GM12878 (cell line): ENCODE measurements around the gene RANBP3. TPM values are rescaled to one million over a fixed set of nuclear protein-coding genes. Genes with fewer than 3 reads are reported as not detected.

Experiments
- ATAC-seq: fragments of 200-7000 bp; cut with Tn5 transposase; 3 replicates; pipeline ENCODE4 v1.9.1; 2020; ENCODE audit warnings: mild to moderate bottlenecking, moderate library complexity
- BruUV-seq: library from RNA; stranded (reverse); fragments of 400-500 nt; replicated peaks from 2 replicates; lab custom pipeline; 2021; lab: Mats Ljungman, UMichigan
- CTCF ChIA-PET: fragments of 300-600 bp; sonication (Branson Sonifier 250); formaldehyde crosslinking; extraction: SDS; loops from one replicate; lab custom pipeline; 2021; ENCODE audit warnings: inconsistent platforms; lab: Yijun Ruan, JAX
- POLR2A ChIA-PET: fragments of 350-600 bp; formaldehyde crosslinking; extraction: SDS; loops from one replicate; lab custom pipeline; 2021; ENCODE audit warnings: inconsistent platforms; lab: Charles Lee
- RAD21 ChIA-PET: fragments of 300-600 bp; sonication (Branson Sonifier 250); formaldehyde crosslinking; loops from one replicate; lab custom pipeline; 2023; ENCODE audit warnings: antibody characterized with exemption; ENCODE audit not compliant: unreplicated experiment; lab: Charles Lee
- SMC1A ChIA-PET: fragments of 300-600 bp; sonication (Branson Sonifier 250); formaldehyde crosslinking; loops from one replicate; lab custom pipeline; 2023; ENCODE audit not compliant: unreplicated experiment, uncharacterized antibody; lab: Charles Lee
- DNase-seq: peaks from one replicate; pipeline ENCODE4 v3.0.0-alpha.2; 2011; ENCODE audit warnings: low read depth, low spot score
- FAIRE-seq: peaks from 3 replicates; lab custom pipeline; 2011; peaks lifted over from hg19 to GRCh38; lab: Jason Lieb, UNC
- H2AFZ ChIP-seq: 2 replicates; pipeline ENCODE4 v1.6.0; 2011; ENCODE audit warnings: low read depth, low read length, control low read depth; ENCODE audit not compliant: control insufficient read depth
- H3K27ac ChIP-seq: 2 replicates; pipeline ENCODE4 v1.5.1; 2011; ENCODE audit warnings: control low read depth; ENCODE audit not compliant: control insufficient read depth, insufficient read depth
- H3K27me3 ChIP-seq, 2 experiments: replicated peaks in 1 of 2; 2 replicates each; pipeline versions ENCODE4 v1.6.0 to v1.6.1; 2011; ENCODE audit warnings: low read length in 1 of 2; ENCODE audit not compliant: control insufficient read depth in 2 of 2, insufficient read depth in 2 of 2
- H3K36me3 ChIP-seq, 2 experiments: 2 replicates each; pipeline ENCODE4 v1.5.1; 2011; ENCODE audit warnings: low read length in 1 of 2; ENCODE audit not compliant: control insufficient read depth in 2 of 2, insufficient read depth in 2 of 2
- H3K4me1 ChIP-seq: 2 replicates; pipeline ENCODE4 v1.6.1; 2011; ENCODE audit warnings: mild to moderate bottlenecking, low read length, moderate library complexity, mixed read lengths; ENCODE audit not compliant: control insufficient read depth, insufficient read depth
- H3K4me2 ChIP-seq: 2 replicates; pipeline ENCODE4 v1.6.0; 2011; ENCODE audit warnings: control low read depth; ENCODE audit not compliant: control insufficient read depth, insufficient read depth
- H3K4me3 ChIP-seq: fragments of 200-600 bp; sonication (generic); 2 replicates; pipeline ENCODE4 v1.5.1; 2016
- H3K79me2 ChIP-seq: 2 replicates; pipeline ENCODE4 v1.6.0; 2011; ENCODE audit warnings: low read length; ENCODE audit not compliant: control insufficient read depth, insufficient read depth
- H3K9ac ChIP-seq: 2 replicates; pipeline ENCODE4 v1.8.0; 2011; ENCODE audit warnings: low read length, control low read depth, mixed read lengths; ENCODE audit not compliant: control insufficient read depth, insufficient read depth
- H3K9me3 ChIP-seq: replicated peaks from 3 replicates; pipeline ENCODE4 v1.5.1; 2011; ENCODE audit warnings: mild to moderate bottlenecking, low read length; ENCODE audit not compliant: control insufficient read depth, insufficient read depth
- H4K20me1 ChIP-seq: 2 replicates; pipeline ENCODE4 v1.6.0; 2011; ENCODE audit not compliant: control insufficient read depth, insufficient read depth
- BMI1 ChIP-seq: fragments of 450-650 bp; IDR thresholded peaks from 2 replicates; pipeline ENCODE4 v1.6.1; 2016; ENCODE audit warnings: mild to moderate bottlenecking, moderate library complexity, borderline replicate concordance
- CBX3 ChIP-seq: fragments of 200-600 bp; sonication (generic); IDR thresholded peaks from 2 replicates; pipeline ENCODE4 v1.6.1; 2016; ENCODE audit warnings: low read depth, borderline replicate concordance
- CTCF ChIP-seq, 3 experiments: IDR thresholded peaks in 2 of 3; conservative IDR thresholded peaks in 1 of 3; 2 replicates each; pipeline ENCODE4 v1.5.1; 2011; ENCODE audit warnings: low read depth in 3 of 3, low read length in 3 of 3, mild to moderate bottlenecking in 3 of 3, control low read depth in 2 of 3, moderate library complexity in 2 of 3, inconsistent platforms in 1 of 3, mixed read lengths in 1 of 3; ENCODE audit not compliant: control insufficient read depth in 2 of 3, insufficient read depth in 1 of 3; ENCODE audit errors: extremely low read depth in 1 of 3
- ESRRA ChIP-seq: IDR thresholded peaks from 2 replicates; pipeline ENCODE4 v1.6.1; 2012; ENCODE audit warnings: mild to moderate bottlenecking, low read length, improper control_type of control experiment
- FOS ChIP-seq: IDR thresholded peaks from 3 replicates; pipeline ENCODE4 v1.6.1; 2011; ENCODE audit warnings: borderline replicate concordance; ENCODE audit not compliant: insufficient read length; ENCODE audit errors: extremely low read depth
- GABPA ChIP-seq: IDR thresholded peaks from 2 replicates; pipeline ENCODE4 v1.6.1; 2014; ENCODE audit warnings: antibody characterized with exemption, low read depth, mild to moderate bottlenecking, inconsistent platforms
- HCFC1 ChIP-seq: fragments of 150-350 bp; IDR thresholded peaks from 2 replicates; pipeline ENCODE4 v1.6.1; 2014; ENCODE audit warnings: low read length
- HDAC6 ChIP-seq: fragments of 200-600 bp; sonication (generic); IDR thresholded peaks from one replicate; pipeline ENCODE4 v1.8.0; 2017; ENCODE audit warnings: antibody characterized with exemption; ENCODE audit not compliant: unreplicated experiment
- NFXL1 ChIP-seq: fragments of 450-650 bp; IDR thresholded peaks from 2 replicates; pipeline ENCODE4 v1.6.1; 2017; ENCODE audit warnings: antibody characterized with exemption, mild to moderate bottlenecking, borderline replicate concordance
- PBX3 ChIP-seq: IDR thresholded peaks from 2 replicates; pipeline ENCODE4 v1.6.1; 2011; ENCODE audit warnings: mild to moderate bottlenecking, low read depth, low read length, moderate library complexity; ENCODE audit not compliant: insufficient replicate concordance
- POLR2AphosphoS5 ChIP-seq: IDR thresholded peaks from 2 replicates; pipeline ENCODE4 v1.6.1; 2011; ENCODE audit warnings: mild to moderate bottlenecking, low read length, inconsistent platforms
- RUNX3 ChIP-seq: IDR thresholded peaks from 2 replicates; pipeline ENCODE4 v1.6.1; 2012; ENCODE audit warnings: low read length, inconsistent platforms
- SRF ChIP-seq, 2 experiments: IDR thresholded peaks; 2 replicates each; pipeline ENCODE4 v1.6.1; 2011; ENCODE audit warnings: low read depth in 2 of 2, low read length in 2 of 2, mild to moderate bottlenecking in 1 of 2, moderate library complexity in 1 of 2
- TAF1 ChIP-seq: IDR thresholded peaks from 2 replicates; pipeline ENCODE4 v1.6.1; 2011; ENCODE audit warnings: mild to moderate bottlenecking, low read depth, low read length, borderline replicate concordance
- TCF3 ChIP-seq: IDR thresholded peaks from 2 replicates; pipeline ENCODE4 v1.6.1; 2012; ENCODE audit warnings: low read depth, mild to moderate bottlenecking, low read length, borderline replicate concordance; ENCODE audit not compliant: insufficient read depth
- WRNIP1 ChIP-seq: IDR thresholded peaks from 2 replicates; pipeline ENCODE4 v1.6.1; 2011; ENCODE audit warnings: low read depth, low read length, improper control_type of control experiment, borderline replicate concordance
- WGBS: methylation state at CpG from one replicate; pipeline ENCODE4 v1.1.6; 2016; ENCODE audit warnings: low lambda C conversion rate; ENCODE audit not compliant: insufficient replicate concordance, insufficient coverage; ENCODE audit errors: missing lambda C conversion rate; 5-methylcytosine and 5-hydroxymethylcytosine counted together
- in situ Hi-C: fragments of 300-500 bp; cut with MboI; formaldehyde crosslinking; loops from 9 replicates; pipeline ENCODE4 v1.14.3; 2018; ENCODE audit warnings: mixed read lengths
- intact Hi-C: fragments of 100-400 bp; cut with micrococcal nuclease; formaldehyde crosslinking; loops from one replicate; pipeline ENCODE4 v1.14.2; 2022; ENCODE audit not compliant: unreplicated experiment
- polyA plus RNA-seq, 11 experiments: library from polyadenylated mRNA; depleted of rRNA in 4 of 11; unstranded in 6 of 11; stranded (reverse) in 5 of 11; fragments of >200 nt; fragmentation: Nextera tagmentation in 4 of 11; fragmentation: Illumina TruSeq in 1 of 11; extraction: Ambion mirVana in 4 of 11; extraction: Trizol in 1 of 11; gene quantifications; 1 replicate in 1 of 11; 2 replicates in 10 of 11; pipeline versions ENCODE4 v1.2.1 to v1.2.3, GENCODE V29; 2011 to 2016; ENCODE audit warnings: inconsistent platforms in 2 of 11, missing spikeins in 2 of 11, low read depth in 1 of 11
- total RNA-seq, 4 experiments: library from RNA; depleted of rRNA in 3 of 4; stranded (reverse); fragments of >200 nt in 3 of 4; fragmentation: Illumina TruSeq in 1 of 4; extraction: Trizol in 1 of 4; gene quantifications; 2 replicates each; pipeline versions ENCODE4 v1.2.1 to v1.2.3, GENCODE V29; 2013 to 2021
- TF ChIP-seq, protein P1 (sequence below): fragments of 450-650 bp; formaldehyde crosslinking; IDR thresholded peaks from 2 replicates; pipeline ENCODE4 v1.4.0; 2022; ENCODE audit warnings: mild to moderate bottlenecking, moderate library complexity

Gene RANBP3
- total and polyA plus RNA-seq, 10 of the 15 experiments (the other 5 are each of a cell fraction or from before 2014, with no cell fraction given): 1.1 to 81.6 (median 60.0) TPM

- H3K79me2 ChIP-seq: no peaks in the 10 kb centered on the region
- in situ Hi-C loops: no loop called here
- ChIA-PET RAD21 (interaction anchor here (0.6 to 4.7 kb wide), 6 partner anchors 9 to 136 kb away, joined by 3 to 17 read pairs (median 12); no protein-coding TSS in a partner anchor), CTCF (interaction anchor here (0.6 to 7.8 kb wide), 15 partner anchors 10 to 505 kb away, joined by 3 to 76 read pairs (median 5); partner anchors contain the start of gene RANBP3)
- H3K4me1 ChIP-seq: peaks cover 8% of the 10 kb centered on the region
- no peak overlapping the region for H3K27ac ChIP-seq
- ATAC-seq (no peak), FAIRE-seq (no peak)
- no peak overlapping the region for H3K4me2 ChIP-seq
- H3K9me3 ChIP-seq: no peaks in the 10 kb centered on the region
- no peaks in the 10 kb centered on the region for H4K20me1 ChIP-seq
- no TSS peak for BruUV-seq
- H3K9ac ChIP-seq: no peak overlapping the region
- H3K27me3 ChIP-seq: no peaks in the 10 kb centered on the region
- TF ChIP-seq PBX3: no peak
- no peak for TF ChIP-seq HDAC6
- no peak for TF ChIP-seq NFXL1
- TF ChIP-seq WRNIP1: no peak
- no peak for TF ChIP-seq BMI1
- TF ChIP-seq POLR2AphosphoS5: no peak
- no peak for TF ChIP-seq FOS
- TF ChIP-seq SRF (IDR thresholded peaks at IDR 0.05; ENCODE audit: low read depth in 2 of 2, low read length in 2 of 2): no peak
- no peak for TF ChIP-seq GABPA
- TF ChIP-seq CTCF (IDR thresholded peaks at IDR 0.05 in 2 of 3, conservative IDR thresholded peaks at IDR 0.05 in 1 of 3; ENCODE audit: control insufficient read depth in 2 of 3, extremely low read depth in 1 of 3, insufficient read depth in 1 of 3, low read depth in 3 of 3, low read length in 3 of 3): no peak
- no peak for TF ChIP-seq HCFC1
- TF ChIP-seq TCF3: no peak
- no peak for TF ChIP-seq CBX3
- TF ChIP-seq, protein P1, sequence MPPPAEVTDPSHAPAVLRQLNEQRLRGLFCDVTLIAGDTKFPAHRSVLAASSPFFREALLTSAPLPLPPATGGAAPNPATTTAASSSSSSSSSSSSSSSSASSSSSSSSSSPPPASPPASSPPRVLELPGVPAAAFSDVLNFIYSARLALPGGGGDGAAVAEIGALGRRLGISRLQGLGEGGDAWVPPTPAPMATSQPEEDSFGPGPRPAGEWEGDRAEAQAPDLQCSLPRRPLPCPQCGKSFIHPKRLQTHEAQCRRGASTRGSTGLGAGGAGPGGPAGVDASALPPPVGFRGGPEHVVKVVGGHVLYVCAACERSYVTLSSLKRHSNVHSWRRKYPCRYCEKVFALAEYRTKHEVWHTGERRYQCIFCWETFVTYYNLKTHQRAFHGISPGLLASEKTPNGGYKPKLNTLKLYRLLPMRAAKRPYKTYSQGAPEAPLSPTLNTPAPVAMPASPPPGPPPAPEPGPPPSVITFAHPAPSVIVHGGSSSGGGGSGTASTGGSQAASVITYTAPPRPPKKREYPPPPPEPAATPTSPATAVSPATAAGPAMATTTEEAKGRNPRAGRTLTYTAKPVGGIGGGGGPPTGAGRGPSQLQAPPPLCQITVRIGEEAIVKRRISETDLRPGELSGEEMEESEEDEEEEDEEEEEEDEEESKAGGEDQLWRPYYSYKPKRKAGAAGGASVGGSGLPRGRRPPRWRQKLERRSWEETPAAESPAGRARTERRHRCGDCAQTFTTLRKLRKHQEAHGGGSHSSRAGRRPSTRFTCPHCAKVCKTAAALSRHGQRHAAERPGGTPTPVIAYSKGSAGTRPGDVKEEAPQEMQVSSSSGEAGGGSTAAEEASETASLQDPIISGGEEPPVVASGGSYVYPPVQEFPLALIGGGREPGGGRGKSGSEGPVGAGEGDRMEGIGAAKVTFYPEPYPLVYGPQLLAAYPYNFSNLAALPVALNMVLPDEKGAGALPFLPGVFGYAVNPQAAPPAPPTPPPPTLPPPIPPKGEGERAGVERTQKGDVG: no peak
- no peak for TF ChIP-seq TAF1
- TF ChIP-seq RUNX3: no peak
- TF ChIP-seq ESRRA: no peak
- TF ChIP-seq, all 136 proteins: peak for 0
- H3K4me3 ChIP-seq: no peak overlapping the region
- ChIA-PET SMC1A (interaction anchor here (1.0 to 4.2 kb wide), 11 partner anchors 11 to 137 kb away, joined by 3 to 28 read pairs (median 4); partner anchors contain the start of gene RANBP3), POLR2A (interaction anchor here (1.2 kb wide), 1 partner anchor 9 kb away, joined by 3 read pairs; no protein-coding TSS in a partner anchor)
- intact Hi-C loops: no loop called here
- H3K36me3 ChIP-seq: no peaks in the 10 kb centered on the region
- H2AFZ ChIP-seq: no peak overlapping the region
- WGBS: 51% methylated on average over 8 of the region's 8 CpGs
- DNase-seq: no peak
Measured at GRCh38 chr19:5989388-5990074, 11.6 kb upstream of the RANBP3 start.
